Uterus (tissue), 2 donors: ENCODE measurements around the gene KCNK6.

ENCODE experiments used
- POLR2A ChIP-seq, 2 donors: fragments of 450-650 bp; IDR thresholded peaks; one replicate each; pipeline ENCODE4 v1.6.1; 2016; ENCODE audit warnings: antibody characterized with exemption in 2 of 2, mild to moderate bottlenecking in 1 of 2, moderate library complexity in 1 of 2
- TF ChIP-seq, protein P1 (sequence below), 4 experiments: fragments of 200-600 bp in 2 of 4; fragments of 450-650 bp in 2 of 4; sonication (generic) in 2 of 4; IDR thresholded peaks; one replicate each; pipeline ENCODE4 v1.5.1; 2016 to 2019; ENCODE audit warnings: antibody characterized with exemption in 4 of 4, mild to moderate bottlenecking in 2 of 4, moderate library complexity in 1 of 4

DNA sequence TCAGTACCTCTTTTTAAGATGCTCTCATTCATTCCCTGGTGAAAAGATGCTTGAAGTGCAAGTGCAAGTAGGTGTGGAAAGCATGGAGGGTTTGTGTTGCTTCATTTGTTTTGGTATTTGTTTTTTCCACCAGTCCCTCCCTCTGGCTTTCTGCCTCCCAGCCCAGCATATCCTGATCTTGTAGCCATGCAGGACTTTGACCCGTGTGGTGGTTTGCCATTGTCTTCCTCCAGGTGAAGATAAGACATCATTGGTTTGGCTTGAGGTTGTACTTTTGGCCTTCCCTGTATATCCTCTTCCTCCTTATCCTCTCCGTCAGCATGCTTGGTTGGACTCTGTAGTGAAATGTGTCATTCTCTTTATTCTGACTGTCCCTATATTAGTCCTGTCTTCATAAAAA is 46.1 kb upstream of the KCNK6 start:
- TF ChIP-seq, protein P1, sequence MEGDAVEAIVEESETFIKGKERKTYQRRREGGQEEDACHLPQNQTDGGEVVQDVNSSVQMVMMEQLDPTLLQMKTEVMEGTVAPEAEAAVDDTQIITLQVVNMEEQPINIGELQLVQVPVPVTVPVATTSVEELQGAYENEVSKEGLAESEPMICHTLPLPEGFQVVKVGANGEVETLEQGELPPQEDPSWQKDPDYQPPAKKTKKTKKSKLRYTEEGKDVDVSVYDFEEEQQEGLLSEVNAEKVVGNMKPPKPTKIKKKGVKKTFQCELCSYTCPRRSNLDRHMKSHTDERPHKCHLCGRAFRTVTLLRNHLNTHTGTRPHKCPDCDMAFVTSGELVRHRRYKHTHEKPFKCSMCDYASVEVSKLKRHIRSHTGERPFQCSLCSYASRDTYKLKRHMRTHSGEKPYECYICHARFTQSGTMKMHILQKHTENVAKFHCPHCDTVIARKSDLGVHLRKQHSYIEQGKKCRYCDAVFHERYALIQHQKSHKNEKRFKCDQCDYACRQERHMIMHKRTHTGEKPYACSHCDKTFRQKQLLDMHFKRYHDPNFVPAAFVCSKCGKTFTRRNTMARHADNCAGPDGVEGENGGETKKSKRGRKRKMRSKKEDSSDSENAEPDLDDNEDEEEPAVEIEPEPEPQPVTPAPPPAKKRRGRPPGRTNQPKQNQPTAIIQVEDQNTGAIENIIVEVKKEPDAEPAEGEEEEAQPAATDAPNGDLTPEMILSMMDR (IDR thresholded peaks at IDR 0.05) = no peak
- TF ChIP-seq POLR2A (IDR thresholded peaks at IDR 0.05) = no peak
